Lower leg skin (tissue), 4 donors: ENCODE data around the gene PITPNM3. TPM values are rescaled to one million over a fixed set of nuclear protein-coding genes. Genes with fewer than 3 reads are reported as not detected.

Experiments
- DNase-seq, 2 donors: peaks; one replicate each; pipeline ENCODE4 v3.0.0-alpha.2; 2019; ENCODE audit warnings: low spot score in 2 of 2
- H3K4me3 ChIP-seq: fragments of 200-600 bp; sonication (generic); 2 replicates; pipeline ENCODE4 v1.5.1; 2017; ENCODE audit warnings: mild to moderate bottlenecking, low read depth; ENCODE audit not compliant: poor library complexity, severe bottlenecking
- POLR2A ChIP-seq, 2 donors: fragments of 450-650 bp; IDR thresholded peaks; one replicate each; pipeline ENCODE4 v1.6.1; 2016 to 2017; ENCODE audit warnings: antibody characterized with exemption in 2 of 2, mild to moderate bottlenecking in 1 of 2, moderate library complexity in 1 of 2
- WGBS, 2 donors: methylation state at CpG; one replicate each; pipeline ENCODE4 v1.1.5; 2018; 5-methylcytosine and 5-hydroxymethylcytosine counted together
- intact Hi-C: fragments of 100-400 bp; cut with DNase I; formaldehyde crosslinking; loops from one replicate; pipeline ENCODE4 v1.15.0; 2023; ENCODE audit warnings: low total_unique reads
- total RNA-seq, 4 donors: library from RNA; depleted of rRNA; stranded (reverse); fragments of >200 nt; gene quantifications; one replicate each; pipeline ENCODE4 v1.1.0, GENCODE V29; 2016
- TF ChIP-seq, protein P1 (sequence below), 3 donors: fragments of 450-650 bp; IDR thresholded peaks; one replicate each; pipeline ENCODE4 v1.5.1; 2016; ENCODE audit warnings: antibody characterized with exemption in 3 of 3, mild to moderate bottlenecking in 3 of 3, moderate library complexity in 2 of 3

PITPNM3 gene
- total RNA-seq, 4 donors from 2014 or later: 11.9 to 19.5 (median 16.3) TPM

DNA sequence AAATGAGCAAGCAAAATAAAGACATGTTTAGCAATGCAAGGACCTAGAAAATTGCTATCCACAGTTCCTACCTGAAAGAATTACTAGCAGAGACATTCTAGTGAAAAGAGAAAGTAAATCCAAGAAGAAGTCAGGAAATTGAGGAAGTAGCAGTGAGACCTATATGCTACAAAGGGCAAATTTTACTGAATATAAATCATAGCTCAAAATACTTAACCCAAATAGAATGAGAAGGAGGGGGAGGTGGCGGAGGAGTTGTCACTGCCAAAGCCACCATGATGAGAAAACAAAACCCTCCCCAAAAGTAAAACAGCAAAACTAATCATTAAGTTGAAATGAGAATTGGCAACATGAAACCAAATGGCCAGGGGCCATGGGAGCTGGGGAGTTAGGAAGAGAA is 39.3 kb downstream of the PITPNM3 start:
- no peak for TF ChIP-seq POLR2A (IDR thresholded peaks at IDR 0.05)
- 75 to 85% methylated on average over 1 of the region's 1 CpG for WGBS, 2 donors
- intact Hi-C loops: no loop called here
- H3K4me3 ChIP-seq: no peak overlapping the region
- DNase-seq: peak in 1 of 2 donors; percentile 60

DNA sequence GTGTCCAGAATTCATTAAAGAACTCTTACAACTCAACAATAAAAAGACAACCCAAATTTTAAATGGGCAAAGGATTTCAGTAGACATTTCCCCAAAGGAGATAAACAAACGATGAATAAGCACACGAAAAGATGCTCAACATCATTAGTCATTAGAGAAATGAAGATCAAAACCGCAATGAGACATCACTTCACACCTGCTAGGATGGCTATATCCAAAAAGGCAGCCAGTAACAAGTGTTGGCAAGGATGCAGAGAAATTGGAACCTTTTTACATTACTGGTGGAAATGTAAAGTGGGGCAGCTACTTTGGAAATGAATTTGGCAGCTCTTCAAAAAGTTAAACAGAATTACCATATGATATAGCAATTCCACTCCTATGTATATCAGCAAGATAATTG is 42.0 kb downstream of the PITPNM3 start:
- 77 to 82% methylated on average over 3 of the region's 3 CpGs for WGBS, 2 donors
- TF ChIP-seq POLR2A (IDR thresholded peaks at IDR 0.05): no peak
- TF ChIP-seq, protein P1, sequence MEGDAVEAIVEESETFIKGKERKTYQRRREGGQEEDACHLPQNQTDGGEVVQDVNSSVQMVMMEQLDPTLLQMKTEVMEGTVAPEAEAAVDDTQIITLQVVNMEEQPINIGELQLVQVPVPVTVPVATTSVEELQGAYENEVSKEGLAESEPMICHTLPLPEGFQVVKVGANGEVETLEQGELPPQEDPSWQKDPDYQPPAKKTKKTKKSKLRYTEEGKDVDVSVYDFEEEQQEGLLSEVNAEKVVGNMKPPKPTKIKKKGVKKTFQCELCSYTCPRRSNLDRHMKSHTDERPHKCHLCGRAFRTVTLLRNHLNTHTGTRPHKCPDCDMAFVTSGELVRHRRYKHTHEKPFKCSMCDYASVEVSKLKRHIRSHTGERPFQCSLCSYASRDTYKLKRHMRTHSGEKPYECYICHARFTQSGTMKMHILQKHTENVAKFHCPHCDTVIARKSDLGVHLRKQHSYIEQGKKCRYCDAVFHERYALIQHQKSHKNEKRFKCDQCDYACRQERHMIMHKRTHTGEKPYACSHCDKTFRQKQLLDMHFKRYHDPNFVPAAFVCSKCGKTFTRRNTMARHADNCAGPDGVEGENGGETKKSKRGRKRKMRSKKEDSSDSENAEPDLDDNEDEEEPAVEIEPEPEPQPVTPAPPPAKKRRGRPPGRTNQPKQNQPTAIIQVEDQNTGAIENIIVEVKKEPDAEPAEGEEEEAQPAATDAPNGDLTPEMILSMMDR (IDR thresholded peaks at IDR 0.05): no peak
- no peak for DNase-seq
- H3K4me3 ChIP-seq: no peak overlapping the region
- intact Hi-C loops: no loop called here

DNA sequence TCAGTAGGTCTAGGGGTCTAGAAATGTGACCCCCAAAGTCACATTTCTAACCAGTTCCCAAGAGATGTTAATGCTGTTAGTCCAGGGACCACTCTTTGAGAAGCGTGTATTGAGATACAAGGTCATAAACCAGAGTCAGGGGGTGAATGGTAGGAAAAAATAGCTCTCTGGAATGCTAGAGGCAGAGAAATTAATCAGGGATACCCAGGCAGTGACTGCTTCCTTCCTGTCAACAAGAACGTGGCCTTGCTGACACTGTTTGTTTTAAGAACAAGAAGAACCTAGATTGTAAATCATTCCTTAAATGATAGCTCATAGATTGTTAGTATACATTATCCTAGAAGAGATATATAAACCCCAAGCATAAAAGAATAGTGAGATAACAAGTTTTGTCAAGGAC is 43.8 kb downstream of the PITPNM3 start:
- no peak overlapping the region for H3K4me3 ChIP-seq
- intact Hi-C loops: no loop called here
- TF ChIP-seq, protein P1 (IDR thresholded peaks at IDR 0.05): no peak
- TF ChIP-seq POLR2A (IDR thresholded peaks at IDR 0.05): no peak
- DNase-seq: no peak
- 62 to 65% methylated on average over 2 of the region's 2 CpGs for WGBS, 2 donors

DNA sequence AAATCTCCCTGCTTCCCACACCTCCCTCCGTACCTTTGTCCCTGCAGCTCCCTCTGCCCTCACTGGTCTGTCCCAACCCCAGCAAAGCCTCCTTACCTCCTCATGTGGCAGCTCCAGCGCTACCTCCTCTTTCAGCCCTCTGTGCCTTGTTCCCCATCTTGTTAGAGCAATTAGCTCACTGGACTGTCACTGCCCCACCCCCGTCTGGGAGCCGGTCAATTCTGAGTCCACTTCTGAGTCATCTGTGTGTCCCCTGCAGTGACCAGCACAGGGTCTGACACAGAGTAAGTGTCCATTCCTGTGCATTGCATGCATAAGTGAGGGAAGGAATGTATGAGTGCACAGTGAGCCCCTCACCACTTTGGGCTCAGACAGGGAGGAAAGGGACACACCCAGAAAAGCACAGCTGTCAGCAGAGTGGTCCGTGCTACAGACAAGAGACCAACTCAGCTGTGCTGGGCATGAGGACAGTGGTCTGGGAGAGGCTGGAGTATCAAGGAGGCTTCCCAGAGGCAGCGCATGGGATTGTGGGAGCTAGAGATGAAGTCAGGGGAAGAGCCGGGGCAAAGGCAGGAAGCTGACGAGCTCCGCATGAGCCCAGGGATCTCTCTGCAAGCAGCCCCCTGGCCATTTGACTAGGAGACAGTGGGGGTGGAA is 45.9 kb downstream of the PITPNM3 start:
- H3K4me3 ChIP-seq: no peak overlapping the region
- intact Hi-C loops: no loop called here
- WGBS, 2 donors: 86 to 88% methylated on average over 9 of the region's 9 CpGs
- TF ChIP-seq, protein P1 (IDR thresholded peaks at IDR 0.05): no peak
- TF ChIP-seq POLR2A (IDR thresholded peaks at IDR 0.05): no peak
- peak in 1 of 2 donors; percentile 59 for DNase-seq

DNA sequence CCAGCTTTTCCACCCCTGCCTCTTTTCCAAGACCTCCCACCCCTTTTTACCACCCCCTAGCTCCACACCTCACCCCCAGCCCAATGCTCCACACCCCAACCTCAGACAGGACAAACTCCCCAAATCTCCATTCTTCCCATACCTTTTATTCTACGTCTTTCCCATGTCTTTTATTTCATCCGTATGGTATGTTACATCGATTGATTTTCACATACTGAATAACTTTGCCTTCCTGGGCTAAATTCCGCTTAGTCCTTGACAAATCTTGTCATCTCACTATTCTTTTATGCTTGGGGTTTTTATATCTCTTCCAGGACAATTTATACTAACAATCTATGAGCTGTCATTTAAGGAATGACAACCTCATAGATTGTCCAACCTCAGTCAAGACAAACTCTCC is 46.4 kb downstream of the PITPNM3 start:
- 87 to 93% methylated on average over 4 of the region's 4 CpGs for WGBS, 2 donors
- H3K4me3 ChIP-seq: no peak overlapping the region
- TF ChIP-seq POLR2A (IDR thresholded peaks at IDR 0.05): no peak
- TF ChIP-seq, protein P1 (IDR thresholded peaks at IDR 0.05): no peak
- intact Hi-C loops: no loop called here
- no peak for DNase-seq

DNA sequence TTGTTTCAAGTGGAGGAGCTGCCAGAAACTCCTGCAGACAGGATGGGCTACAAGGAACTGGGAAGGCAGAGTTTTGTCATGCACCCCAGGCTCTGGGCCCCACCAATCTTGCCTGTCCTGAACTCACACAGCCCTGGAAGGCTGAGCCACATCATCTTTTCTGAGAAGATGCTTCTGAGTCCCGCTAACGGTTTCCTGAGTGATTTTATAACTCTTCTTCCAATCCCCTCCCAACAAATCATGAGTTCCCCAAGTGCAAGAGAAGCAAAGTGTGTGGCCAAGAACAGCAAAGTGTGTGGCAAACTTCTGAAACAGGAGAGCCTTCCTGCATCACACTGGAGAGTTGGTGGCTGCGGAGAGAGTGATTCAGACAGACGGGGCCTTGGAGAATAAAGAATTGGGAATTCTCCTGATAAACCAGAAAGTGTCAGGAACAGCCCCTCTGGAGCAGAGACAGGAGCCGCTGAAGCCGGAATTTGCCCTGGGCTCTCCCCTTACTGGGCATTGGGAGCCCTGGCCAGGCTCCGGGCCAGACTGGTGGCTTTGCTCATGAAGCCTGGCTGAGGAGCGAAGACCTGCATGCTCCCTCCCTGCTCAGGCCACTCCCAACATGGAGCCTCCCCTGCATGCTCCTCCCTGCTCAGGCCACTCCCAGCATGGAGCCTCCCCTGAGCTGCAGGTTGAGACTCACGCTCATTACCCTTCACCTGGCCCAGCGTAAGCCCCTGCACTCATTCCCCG is 47.2 kb downstream of the PITPNM3 start:
- H3K4me3 ChIP-seq: no peak overlapping the region
- TF ChIP-seq POLR2A (IDR thresholded peaks at IDR 0.05): no peak
- TF ChIP-seq, protein P1 (IDR thresholded peaks at IDR 0.05): no peak
- DNase-seq: peak in 1 of 2 donors; percentile 84
- intact Hi-C loops: no loop called here
- WGBS, 2 donors: 46 to 59% methylated on average over 11 of the region's 11 CpGs
